Uterus (tissue), 4 donors: ENCODE results near the gene TTI1. TPM values are rescaled to one million over a fixed set of nuclear protein-coding genes. Genes with fewer than 3 reads are reported as not detected.

Experiments used
- DNase-seq, 2 donors: peaks; one replicate each; pipeline ENCODE4 v3.0.0-alpha.2; 2019 to 2020
- H3K27ac ChIP-seq, 2 donors: fragments of 200-600 bp; sonication (generic); 1 replicate in 1 of 2; 2 replicates in 1 of 2; pipeline ENCODE4 v1.5.1; 2016 to 2018
- H3K27me3 ChIP-seq, 2 donors: fragments of 200-600 bp; sonication (generic); one replicate each; pipeline ENCODE4 v1.5.1; 2018 to 2019; ENCODE audit warnings: control low read depth in 1 of 2
- H3K36me3 ChIP-seq, 2 donors: fragments of 200-600 bp; sonication (generic); one replicate each; pipeline ENCODE4 v1.5.1; 2019; ENCODE audit warnings: control low read depth in 1 of 2
- H3K4me1 ChIP-seq, 2 donors: fragments of 200-600 bp; sonication (generic); one replicate each; pipeline ENCODE4 v1.5.1; 2018 to 2019; ENCODE audit warnings: control low read depth in 1 of 2
- H3K4me3 ChIP-seq, 2 donors: fragments of 200-600 bp; sonication (generic); 1 replicate in 1 of 2; 2 replicates in 1 of 2; pipeline ENCODE4 v1.5.1; 2018 to 2019; ENCODE audit warnings: mild to moderate bottlenecking in 1 of 2
- H3K9me3 ChIP-seq, 2 donors: fragments of 200-600 bp; sonication (generic); one replicate each; pipeline ENCODE4 v1.5.1; 2019; ENCODE audit warnings: control low read depth in 1 of 2
- POLR2A ChIP-seq, 2 donors: fragments of 450-650 bp; IDR thresholded peaks; one replicate each; pipeline ENCODE4 v1.6.1; 2016; ENCODE audit warnings: antibody characterized with exemption in 2 of 2, mild to moderate bottlenecking in 1 of 2, moderate library complexity in 1 of 2
- intact Hi-C: fragments of 100-400 bp; cut with DNase I; formaldehyde crosslinking; loops from one replicate; pipeline ENCODE4 v1.15.1; 2023; ENCODE audit warnings: low total_unique reads
- total RNA-seq, 4 donors: library from RNA; depleted of rRNA in 3 of 4; stranded (reverse); fragments of >200 nt in 3 of 4; gene quantifications; one replicate each; pipeline versions ENCODE4 v1.1.0 to v1.2.4, GENCODE V29; 2014 to 2023
- TF ChIP-seq, protein P1 (sequence below), 4 experiments: fragments of 200-600 bp in 2 of 4; fragments of 450-650 bp in 2 of 4; sonication (generic) in 2 of 4; IDR thresholded peaks; one replicate each; pipeline ENCODE4 v1.5.1; 2016 to 2019; ENCODE audit warnings: antibody characterized with exemption in 4 of 4, mild to moderate bottlenecking in 2 of 4, moderate library complexity in 1 of 4
- donor health status: DM: yes; HTN: yes; CAD: no.

TTI1 gene
- total RNA-seq, 4 donors from 2014 or later = 5.3 to 33.2 (median 24.4) TPM

DNA sequence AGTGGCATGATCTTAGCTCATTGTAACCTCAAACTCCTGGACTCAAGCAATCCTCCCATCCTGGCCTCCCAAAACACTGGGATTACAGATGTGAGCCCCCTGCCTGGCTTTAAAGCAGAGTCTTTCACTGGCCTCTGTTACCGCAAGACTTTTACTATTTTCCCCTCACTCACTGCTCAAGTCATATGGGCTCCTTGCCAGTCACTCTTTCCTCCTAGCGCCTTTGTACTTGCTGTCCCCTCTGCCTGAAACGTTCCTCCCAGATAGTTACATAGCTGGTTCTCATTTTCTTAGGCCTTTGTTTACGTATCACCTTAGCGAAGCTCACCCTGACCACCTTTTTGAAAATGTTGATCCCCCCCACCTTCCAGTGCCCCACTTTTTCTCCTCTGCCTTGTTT is 29.6 kb upstream of the TTI1 start:
- TF ChIP-seq, protein P1, sequence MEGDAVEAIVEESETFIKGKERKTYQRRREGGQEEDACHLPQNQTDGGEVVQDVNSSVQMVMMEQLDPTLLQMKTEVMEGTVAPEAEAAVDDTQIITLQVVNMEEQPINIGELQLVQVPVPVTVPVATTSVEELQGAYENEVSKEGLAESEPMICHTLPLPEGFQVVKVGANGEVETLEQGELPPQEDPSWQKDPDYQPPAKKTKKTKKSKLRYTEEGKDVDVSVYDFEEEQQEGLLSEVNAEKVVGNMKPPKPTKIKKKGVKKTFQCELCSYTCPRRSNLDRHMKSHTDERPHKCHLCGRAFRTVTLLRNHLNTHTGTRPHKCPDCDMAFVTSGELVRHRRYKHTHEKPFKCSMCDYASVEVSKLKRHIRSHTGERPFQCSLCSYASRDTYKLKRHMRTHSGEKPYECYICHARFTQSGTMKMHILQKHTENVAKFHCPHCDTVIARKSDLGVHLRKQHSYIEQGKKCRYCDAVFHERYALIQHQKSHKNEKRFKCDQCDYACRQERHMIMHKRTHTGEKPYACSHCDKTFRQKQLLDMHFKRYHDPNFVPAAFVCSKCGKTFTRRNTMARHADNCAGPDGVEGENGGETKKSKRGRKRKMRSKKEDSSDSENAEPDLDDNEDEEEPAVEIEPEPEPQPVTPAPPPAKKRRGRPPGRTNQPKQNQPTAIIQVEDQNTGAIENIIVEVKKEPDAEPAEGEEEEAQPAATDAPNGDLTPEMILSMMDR (IDR thresholded peaks at IDR 0.05) = no peak
- no peak for TF ChIP-seq POLR2A (IDR thresholded peaks at IDR 0.05)
- Histone ChIP-seq H3K4me3 (no peak overlapping the region), H3K36me3 (no peaks in the 10 kb centered on the region), H3K27me3 (no peaks in the 10 kb centered on the region), H3K9me3 (no peaks in the 10 kb centered on the region), H3K27ac (no peak overlapping the region), H3K4me1 (peaks cover 0 to 9% of the 10 kb centered on the region in 2 donors)
- intact Hi-C loops = no loop called here
- no peak for DNase-seq

DNA sequence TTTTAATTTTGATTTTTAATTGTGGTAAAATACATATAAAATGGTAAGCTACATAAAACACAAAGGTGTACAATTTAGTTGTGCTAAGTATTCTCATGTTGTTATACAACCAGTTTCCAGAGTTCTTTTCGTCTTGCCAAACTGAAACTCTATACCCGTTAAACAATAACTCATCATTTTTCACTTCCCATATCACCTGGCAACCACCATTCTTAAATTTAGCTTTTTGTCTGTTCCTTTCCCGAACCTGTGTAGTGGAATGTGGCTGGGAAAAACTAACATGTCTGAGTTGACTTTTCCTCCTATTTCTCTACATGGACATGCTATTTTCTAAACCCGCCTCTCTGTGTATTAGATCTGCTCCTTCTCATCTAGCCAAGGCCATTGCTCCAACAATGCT is 27.9 kb upstream of the TTI1 start:
- Histone ChIP-seq H3K36me3 (no peaks in the 10 kb centered on the region), H3K4me1 (peaks cover 0 to 10% of the 10 kb centered on the region in 2 donors), H3K27me3 (no peaks in the 10 kb centered on the region), H3K4me3 (no peak overlapping the region), H3K9me3 (no peaks in the 10 kb centered on the region), H3K27ac (no peak overlapping the region)
- intact Hi-C loops = no loop called here
- no peak for TF ChIP-seq POLR2A (IDR thresholded peaks at IDR 0.05)
- TF ChIP-seq, protein P1 (IDR thresholded peaks at IDR 0.05) = no peak
- DNase-seq = no peak

DNA sequence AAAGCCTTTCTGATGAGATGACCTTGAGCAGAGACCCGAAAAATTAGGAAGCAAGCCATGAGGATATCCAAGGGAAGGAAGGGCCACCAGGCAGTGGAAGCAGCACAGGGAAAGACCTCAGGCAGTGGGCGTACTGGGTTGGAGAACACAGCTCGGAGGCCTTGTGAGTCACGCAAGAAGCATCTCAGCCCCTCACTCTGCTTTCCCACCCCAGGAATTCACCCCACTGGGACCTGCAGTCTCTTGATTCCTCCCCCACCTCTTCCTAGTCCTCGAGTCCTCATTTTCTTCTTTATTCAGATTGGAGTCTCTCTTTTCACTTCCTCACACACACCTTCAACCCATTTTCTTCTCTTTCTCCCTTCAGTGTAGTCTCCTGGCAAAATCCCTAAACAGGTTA is 27.3 kb upstream of the TTI1 start:
- Histone ChIP-seq H3K27me3 (no peaks in the 10 kb centered on the region), H3K4me3 (no peak overlapping the region), H3K36me3 (no peaks in the 10 kb centered on the region), H3K27ac (no peak overlapping the region), H3K4me1 (peaks cover 0 to 4% of the 10 kb centered on the region in 2 donors), H3K9me3 (no peaks in the 10 kb centered on the region)
- no peak for DNase-seq
- intact Hi-C loops = no loop called here
- TF ChIP-seq POLR2A (IDR thresholded peaks at IDR 0.05) = no peak
- TF ChIP-seq, protein P1 (IDR thresholded peaks at IDR 0.05) = no peak

DNA sequence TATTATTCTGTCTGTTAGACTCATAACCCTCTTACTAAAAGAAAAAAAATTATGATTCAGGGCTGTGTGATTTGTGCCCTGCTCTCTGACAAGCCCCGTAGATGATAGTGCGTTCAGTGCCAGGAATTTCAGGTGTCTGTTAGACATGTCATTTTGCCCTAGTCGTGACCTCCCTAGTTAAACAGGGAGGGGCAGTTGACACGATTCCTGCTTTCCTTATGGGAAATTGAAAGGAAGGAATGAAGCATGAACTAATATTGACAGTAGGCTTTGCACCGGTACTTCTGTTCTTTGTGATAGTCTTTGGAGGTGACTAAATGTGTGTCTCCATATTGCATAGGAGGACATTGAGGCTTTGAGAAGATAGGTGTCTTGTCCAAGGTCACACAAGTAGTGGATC is 26.6 kb upstream of the TTI1 start:
- Histone ChIP-seq H3K4me3 (no peak overlapping the region), H3K27me3 (no peaks in the 10 kb centered on the region), H3K36me3 (no peaks in the 10 kb centered on the region), H3K27ac (no peak overlapping the region), H3K9me3 (no peaks in the 10 kb centered on the region), H3K4me1 (peaks cover 0 to 4% of the 10 kb centered on the region in 2 donors)
- no peak for DNase-seq
- intact Hi-C loops = loop anchor here (5.0 kb wide), 1 partner anchor 157 kb away; no protein-coding TSS in a partner anchor
- TF ChIP-seq POLR2A (IDR thresholded peaks at IDR 0.05) = no peak
- TF ChIP-seq, protein P1 (IDR thresholded peaks at IDR 0.05) = no peak

DNA sequence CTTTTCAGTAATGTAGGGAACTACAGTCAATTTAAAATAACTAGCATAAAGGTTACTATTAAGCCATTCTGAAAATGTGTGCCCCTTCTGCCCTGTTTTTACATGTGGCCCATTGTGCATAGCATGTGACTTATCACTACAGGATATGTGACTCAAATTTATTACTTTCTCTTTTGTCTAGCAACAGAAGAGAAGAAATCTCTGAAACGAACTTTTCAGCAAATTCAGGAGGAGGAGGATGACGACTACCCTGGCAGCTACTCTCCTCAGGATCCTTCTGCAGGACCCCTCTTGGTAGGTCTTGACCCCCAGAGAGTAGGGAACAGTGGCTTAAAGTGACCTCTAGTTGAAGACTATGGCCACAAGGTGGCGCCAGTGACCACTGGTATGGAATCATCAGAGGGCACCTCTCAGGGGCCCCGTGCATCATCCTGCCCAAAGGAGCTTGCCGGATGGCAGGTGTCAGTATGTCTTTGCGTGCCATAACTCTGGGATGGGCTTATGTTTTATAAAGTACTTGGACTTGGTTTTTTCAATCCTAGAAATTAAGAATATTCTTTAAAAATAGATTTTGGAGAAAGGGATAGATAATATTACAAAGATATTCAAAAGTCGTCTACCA is 24.2 kb upstream of the TTI1 start:
- no peak for TF ChIP-seq POLR2A (IDR thresholded peaks at IDR 0.05)
- TF ChIP-seq, protein P1 (IDR thresholded peaks at IDR 0.05) = peak; percentile 82 to 90 (median 88)
- Histone ChIP-seq H3K4me1 (peaks cover 0 to 4% of the 10 kb centered on the region in 2 donors), H3K9me3 (no peaks in the 10 kb centered on the region), H3K27me3 (no peaks in the 10 kb centered on the region), H3K27ac (peak overlapping the region in 1 of 2 donors; percentile 21), H3K36me3 (no peaks in the 10 kb centered on the region), H3K4me3 (no peak overlapping the region)
- intact Hi-C loops = loop anchor here (5.0 kb wide), 1 partner anchor 160 kb away; no protein-coding TSS in a partner anchor
- peak; percentile 82 to 90 for DNase-seq
